Activated CD4-positive, alpha-beta memory T cell treated with anti-CD3 and anti-CD28 coated beads for 36 hours (primary cell): ENCODE data around the gene RAP1B. TPM values are rescaled to one million over a fixed set of nuclear protein-coding genes. Genes with fewer than 3 reads are reported as not detected.
A peak's percentile ranks its signal among the peaks of the same experiment; 100 is the strongest.

Source experiments
- CTCF ChIA-PET: fragments of 350-600 bp; sonication (Branson Sonifier 250); formaldehyde crosslinking; loops from one replicate; lab custom pipeline; 2021; ENCODE audit warnings: antibody characterized with exemption, inconsistent platforms; lab: Charles Lee
- POLR2A ChIA-PET: fragments of 350-600 bp; sonication (Branson Sonifier 250); formaldehyde crosslinking; loops from one replicate; lab custom pipeline; 2021; ENCODE audit warnings: antibody characterized with exemption; lab: Charles Lee
- DNase-seq: peaks from one replicate; pipeline ENCODE4 v3.0.0-alpha.2; 2020
- H3K27ac Mint-ChIP-seq: one replicate; pipeline ENCODE4 v1.8.0; 2021; ENCODE audit warnings: mixed read lengths
- H3K27me3 Mint-ChIP-seq: one replicate; pipeline ENCODE4 v1.8.0; 2021; ENCODE audit warnings: mixed read lengths
- H3K36me3 Mint-ChIP-seq: one replicate; pipeline ENCODE4 v1.8.0; 2021; ENCODE audit warnings: mixed read lengths
- H3K4me1 Mint-ChIP-seq: one replicate; pipeline ENCODE4 v1.8.0; 2021; ENCODE audit warnings: low read depth, mixed read lengths
- H3K4me3 Mint-ChIP-seq: one replicate; pipeline ENCODE4 v1.8.0; 2021; ENCODE audit warnings: mild to moderate bottlenecking, mixed read lengths
- H3K9me3 Mint-ChIP-seq: one replicate; pipeline ENCODE4 v1.8.0; 2021; ENCODE audit warnings: mixed read lengths
- intact Hi-C: fragments of 100-400 bp; cut with micrococcal nuclease; formaldehyde crosslinking; loops from one replicate; pipeline ENCODE4 v1.15.1; 2023
- total RNA-seq, 2 experiments: library from RNA; stranded (reverse); gene quantifications; one replicate each; pipeline ENCODE4 v1.2.3, GENCODE V29; 2021

Gene RAP1B
- total RNA-seq = 100 to 1,000 TPM; 211 to 213 TPM

- intact Hi-C loops = loop anchor here (1.0 to 10.0 kb wide), 7 partner anchors 19 to 493 kb away; partner anchors contain the start of genes IL26, MDM1 and SLC35E3
- DNase-seq = peak; percentile 92
- H3K4me1 Mint-ChIP-seq = peaks cover 37% of the 10 kb centered on the region
- no peaks in the 10 kb centered on the region for H3K9me3 Mint-ChIP-seq
- ChIA-PET POLR2A (interaction anchor here (0.8 to 4.3 kb wide), 15 partner anchors 9 to 1342 kb away, joined by 3 to 34 read pairs (median 5); partner anchors contain the start of gene MDM2), CTCF (interaction anchor here (1.3 kb wide), 1 partner anchor 236 kb away, joined by 3 read pairs; no protein-coding TSS in a partner anchor)
- H3K4me3 Mint-ChIP-seq = peak within 1 kb of the TSS; percentile 94
- no peaks in the 10 kb centered on the region for H3K27me3 Mint-ChIP-seq
- peaks cover 27% of the 10 kb centered on the region for H3K36me3 Mint-ChIP-seq
- H3K27ac Mint-ChIP-seq = peak within 1 kb of the TSS; percentile 98
Observed at GRCh38 chr12:68610370-68611093, at the start of gene RAP1B. Gene RAP1B, plus strand, starts transcription at chr12:68610899. Its CDS starts 37,826 bp downstream, at chr12:68648725.

- H3K36me3 Mint-ChIP-seq = no peaks in the 10 kb centered on the region
- POLR2A ChIA-PET = no interaction called here
Observed at GRCh38 chr12:68561830-68562229, 48.9 kb upstream of the RAP1B start.

GRCh38 chr12:68564166-68564565 lies 46.5 kb upstream of the RAP1B start:
- intact Hi-C loops = loop anchor here (10.0 kb wide), 1 partner anchor 831 kb away; no protein-coding TSS in a partner anchor
- Mint-ChIP-seq H3K27ac (no peak overlapping the region), H3K4me1 (peaks cover 28% of the 10 kb centered on the region), H3K27me3 (no peaks in the 10 kb centered on the region), H3K9me3 (no peaks in the 10 kb centered on the region), H3K36me3 (no peaks in the 10 kb centered on the region), H3K4me3 (no peak overlapping the region)
- ChIA-PET POLR2A (no interaction called here), CTCF (no interaction called here)
- no peak for DNase-seq

More at GRCh38 chr12:68561830-68562229, 48.9 kb upstream of the RAP1B start:
- Mint-ChIP-seq H3K27me3 (no peaks in the 10 kb centered on the region), H3K4me3 (no peak overlapping the region), H3K4me1 (peaks cover 32% of the 10 kb centered on the region), H3K27ac (no peak overlapping the region), H3K9me3 (no peaks in the 10 kb centered on the region)
- no peak for DNase-seq
- CTCF ChIA-PET = no interaction called here
- intact Hi-C loops = loop anchor here (10.0 kb wide), 1 partner anchor 833 kb away; no protein-coding TSS in a partner anchor

- H3K4me3 Mint-ChIP-seq = no peak overlapping the region
- peak overlapping the region; percentile 42 for H3K27ac Mint-ChIP-seq
- H3K27me3 Mint-ChIP-seq = no peaks in the 10 kb centered on the region
- POLR2A ChIA-PET = no interaction called here
- peaks cover 21% of the 10 kb centered on the region for H3K4me1 Mint-ChIP-seq
- no peaks in the 10 kb centered on the region for H3K36me3 Mint-ChIP-seq
- no peaks in the 10 kb centered on the region for H3K9me3 Mint-ChIP-seq
- intact Hi-C loops = loop anchor here (1.0 to 10.0 kb wide), 2 partner anchors 8 to 829 kb away; no protein-coding TSS in a partner anchor
- CTCF ChIA-PET = no interaction called here
- DNase-seq = no peak
Observed at GRCh38 chr12:68565391-68565903, 45.3 kb upstream of the RAP1B start.

DNA sequence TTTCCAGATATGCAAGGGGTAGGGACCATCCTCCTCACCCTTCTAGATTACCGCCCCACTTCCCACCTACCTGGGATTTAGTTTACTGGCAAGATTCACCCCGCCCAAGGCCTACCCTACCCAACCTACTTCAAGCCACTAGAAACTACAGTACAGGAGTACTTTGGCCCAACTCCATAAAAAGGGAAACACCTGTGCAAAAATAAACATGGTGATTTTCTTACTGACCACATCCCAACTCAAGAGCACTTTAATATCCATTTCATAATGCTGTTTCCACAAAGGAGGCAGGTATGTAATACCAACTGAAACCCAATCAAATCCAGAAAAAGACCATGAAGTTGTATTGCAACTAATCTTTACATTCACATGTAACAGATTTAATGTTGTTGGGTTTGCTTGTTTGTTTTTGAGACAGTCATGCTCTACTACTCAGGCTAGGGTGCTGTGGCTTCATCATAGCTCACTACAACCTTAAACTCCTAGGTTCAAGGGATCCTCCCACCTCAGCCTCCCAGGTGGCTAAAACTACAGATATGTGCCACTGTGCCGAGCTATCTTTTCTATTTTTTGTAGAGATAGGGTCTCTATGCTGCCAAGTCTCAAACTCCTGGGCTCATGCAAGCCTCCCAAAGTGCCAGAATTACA lies 41.7 kb upstream of the RAP1B start:
- H3K36me3 Mint-ChIP-seq = no peaks in the 10 kb centered on the region
- H3K27ac Mint-ChIP-seq = no peak overlapping the region
- DNase-seq = no peak
- intact Hi-C loops = loop anchor here (10.0 kb wide), 1 partner anchor 826 kb away; no protein-coding TSS in a partner anchor
- no peaks in the 10 kb centered on the region for H3K9me3 Mint-ChIP-seq
- CTCF ChIA-PET = no interaction called here
- H3K4me3 Mint-ChIP-seq = no peak overlapping the region
- H3K4me1 Mint-ChIP-seq = peaks cover 24% of the 10 kb centered on the region
- H3K27me3 Mint-ChIP-seq = no peaks in the 10 kb centered on the region
- POLR2A ChIA-PET = no interaction called here

DNA sequence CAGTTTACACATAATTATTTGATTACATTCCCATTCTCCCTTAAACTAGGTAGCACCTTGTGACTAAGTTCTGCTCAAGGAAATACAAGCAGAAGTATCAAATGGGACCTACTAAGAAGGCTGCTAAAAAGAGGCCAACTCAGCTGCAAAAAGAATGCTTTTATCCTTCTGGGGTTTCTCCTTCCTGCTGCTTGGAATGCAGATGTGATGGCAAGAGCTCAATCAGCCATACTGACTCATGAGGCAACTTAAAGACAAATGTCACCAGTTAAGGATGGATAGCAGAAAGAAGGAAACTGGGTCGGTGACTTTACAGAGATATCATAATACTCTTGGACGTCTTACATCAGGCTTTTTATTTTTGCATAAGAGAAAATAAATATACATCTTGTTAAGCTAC lies 38.0 kb upstream of the RAP1B start:
- Mint-ChIP-seq H3K27me3 (no peaks in the 10 kb centered on the region), H3K4me1 (peaks cover 8% of the 10 kb centered on the region), H3K36me3 (no peaks in the 10 kb centered on the region), H3K4me3 (no peak overlapping the region), H3K27ac (no peak overlapping the region), H3K9me3 (no peaks in the 10 kb centered on the region)
- ChIA-PET POLR2A (interaction anchor here (0.6 kb wide), 1 partner anchor 20 kb away, joined by 3 read pairs; no protein-coding TSS in a partner anchor), CTCF (interaction anchor here (1.4 kb wide), 1 partner anchor 9 kb away, joined by 4 read pairs; no protein-coding TSS in a partner anchor)
- intact Hi-C loops = loop anchor here (1.0 kb wide), 1 partner anchor 7 kb away; no protein-coding TSS in a partner anchor
- DNase-seq = no peak

GRCh38 chr12:68573406-68573805 lies 37.3 kb upstream of the RAP1B start:
- ChIA-PET CTCF (interaction anchor here (1.4 kb wide), 1 partner anchor 8 kb away, joined by 4 read pairs; no protein-coding TSS in a partner anchor), POLR2A (no interaction called here)
- Mint-ChIP-seq H3K27me3 (no peaks in the 10 kb centered on the region), H3K9me3 (no peaks in the 10 kb centered on the region), H3K4me1 (peaks cover 12% of the 10 kb centered on the region), H3K4me3 (no peak overlapping the region), H3K27ac (no peak overlapping the region), H3K36me3 (no peaks in the 10 kb centered on the region)
- DNase-seq = no peak
- intact Hi-C loops = loop anchor here (1.0 kb wide), 1 partner anchor 8 kb away; no protein-coding TSS in a partner anchor

DNA sequence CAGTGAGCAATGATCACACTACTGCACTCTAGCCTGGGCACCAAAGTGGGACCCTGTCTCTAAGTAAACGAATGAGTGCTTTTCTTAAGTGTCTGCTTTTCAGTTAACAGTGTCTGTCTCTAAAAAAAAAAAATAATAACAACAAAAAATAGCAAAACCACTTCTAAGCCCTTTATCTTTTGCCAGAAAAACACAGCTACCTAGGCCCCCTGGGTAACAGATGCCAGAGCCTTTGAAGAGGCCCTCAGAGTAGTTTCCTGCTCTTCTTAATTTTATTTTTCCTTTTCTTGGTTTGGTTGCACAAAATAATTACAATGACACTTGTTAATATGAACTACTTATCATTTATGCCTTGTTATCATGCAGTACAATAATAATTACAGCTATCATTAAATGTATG lies 32.8 kb upstream of the RAP1B start:
- Mint-ChIP-seq H3K36me3 (no peaks in the 10 kb centered on the region), H3K4me1 (peaks cover 19% of the 10 kb centered on the region), H3K4me3 (no peak overlapping the region), H3K27ac (no peak overlapping the region), H3K9me3 (no peaks in the 10 kb centered on the region), H3K27me3 (no peaks in the 10 kb centered on the region)
- no peak for DNase-seq
- intact Hi-C loops = no loop called here
- CTCF ChIA-PET = interaction anchor here (1.6 kb wide), 1 partner anchor 354 kb away, joined by 5 read pairs; no protein-coding TSS in a partner anchor
- POLR2A ChIA-PET = no interaction called here

- ChIA-PET POLR2A (no interaction called here), CTCF (interaction anchor here (1.6 kb wide), 1 partner anchor 355 kb away, joined by 5 read pairs; no protein-coding TSS in a partner anchor)
- DNase-seq = no peak
- no peaks in the 10 kb centered on the region for H3K36me3 Mint-ChIP-seq
- no peaks in the 10 kb centered on the region for H3K9me3 Mint-ChIP-seq
- H3K27ac Mint-ChIP-seq = no peak overlapping the region
- no peak overlapping the region for H3K4me3 Mint-ChIP-seq
- intact Hi-C loops = no loop called here
- peaks cover 19% of the 10 kb centered on the region for H3K4me1 Mint-ChIP-seq
- H3K27me3 Mint-ChIP-seq = no peaks in the 10 kb centered on the region
Observed at GRCh38 chr12:68578765-68579164, 31.9 kb upstream of the RAP1B start.

DNA sequence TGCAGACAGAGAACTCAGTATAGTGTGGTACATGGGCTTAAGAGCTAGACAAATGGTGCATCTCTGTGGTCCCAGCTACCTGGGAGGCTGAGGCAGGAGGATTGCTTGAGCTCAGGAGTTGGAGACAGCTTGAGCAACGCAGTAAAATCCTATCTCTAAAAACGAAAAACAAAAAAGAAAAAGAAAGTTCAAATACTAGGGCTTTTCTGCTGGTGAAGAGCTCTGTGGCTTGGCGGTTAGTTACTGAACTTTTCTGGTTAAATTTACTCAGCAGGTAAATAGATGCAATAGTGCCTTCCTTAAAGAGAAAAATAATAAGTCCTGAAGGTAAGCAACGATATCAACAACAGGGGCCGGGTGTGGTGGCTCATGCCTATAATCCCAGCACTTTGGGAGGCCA lies 31.4 kb upstream of the RAP1B start:
- Mint-ChIP-seq H3K36me3 (no peaks in the 10 kb centered on the region), H3K27me3 (no peaks in the 10 kb centered on the region), H3K9me3 (no peaks in the 10 kb centered on the region), H3K4me3 (no peak overlapping the region), H3K4me1 (peaks cover 19% of the 10 kb centered on the region), H3K27ac (no peak overlapping the region)
- POLR2A ChIA-PET = interaction anchor here (0.7 kb wide), 1 partner anchor 305 kb away, joined by 4 read pairs; no protein-coding TSS in a partner anchor
- intact Hi-C loops = no loop called here
- CTCF ChIA-PET = interaction anchor here (1.6 kb wide), 1 partner anchor 355 kb away, joined by 5 read pairs; no protein-coding TSS in a partner anchor
- DNase-seq = no peak

GRCh38 chr12:68580911-68581310 lies 29.8 kb upstream of the RAP1B start:
- ChIA-PET POLR2A (interaction anchor here (0.7 kb wide), 1 partner anchor 197 kb away, joined by 3 read pairs; no protein-coding TSS in a partner anchor), CTCF (interaction anchor here (2.0 kb wide), 1 partner anchor 8 kb away, joined by 4 read pairs; no protein-coding TSS in a partner anchor)
- H3K9me3 Mint-ChIP-seq = no peaks in the 10 kb centered on the region
- H3K27me3 Mint-ChIP-seq = no peaks in the 10 kb centered on the region
- no peak for DNase-seq
- no peaks in the 10 kb centered on the region for H3K36me3 Mint-ChIP-seq
- no peak overlapping the region for H3K4me3 Mint-ChIP-seq
- intact Hi-C loops = no loop called here
- H3K4me1 Mint-ChIP-seq = peaks cover 19% of the 10 kb centered on the region
- no peak overlapping the region for H3K27ac Mint-ChIP-seq
